GM20431 (cell line): ENCODE data around the gene RCVRN.

Source experiments
- in situ Hi-C: fragments of 300-500 bp; cut with MseI, MboI; formaldehyde crosslinking; loops from one replicate; pipeline ENCODE4 v1.15.0; 2020; ENCODE audit warnings: low sequenced_read_pairs; ENCODE audit not compliant: unreplicated experiment

Gene RCVRN

GRCh38 chr17:9900784-9901183 is 4.3 kb downstream of the RCVRN start:
- in situ Hi-C loops: loop anchor here (25.0 kb wide), 1 partner anchor 712 kb away; no protein-coding TSS in a partner anchor

GRCh38 chr17:9900044-9900594 is 5.0 kb downstream of the RCVRN start:
- in situ Hi-C loops: loop anchor here (25.0 kb wide), 1 partner anchor 712 kb away; no protein-coding TSS in a partner anchor

GRCh38 chr17:9899280-9900043 is 5.6 kb downstream of the RCVRN start:
- in situ Hi-C loops: loop anchor here (25.0 kb wide), 1 partner anchor 713 kb away; no protein-coding TSS in a partner anchor

- in situ Hi-C loops: no loop called here
These were observed 6.3 kb downstream of the RCVRN start for GRCh38 chr17:9898812-9899211.

GRCh38 chr17:9897372-9897968 is 7.6 kb downstream of the RCVRN start:
- in situ Hi-C loops: no loop called here

GRCh38 chr17:9895923-9896322 is 9.1 kb downstream of the RCVRN start:
- in situ Hi-C loops: no loop called here

GRCh38 chr17:9894231-9894630 is 10.8 kb downstream of the RCVRN start:
- in situ Hi-C loops: no loop called here

- in situ Hi-C loops: no loop called here
These were observed 11.6 kb downstream of the RCVRN start for GRCh38 chr17:9893411-9894012.

GRCh38 chr17:9890124-9890523 is 14.9 kb downstream of the RCVRN start:
- in situ Hi-C loops: no loop called here

- in situ Hi-C loops: no loop called here
These were observed 17.6 kb downstream of the RCVRN start for GRCh38 chr17:9887508-9887907.

GRCh38 chr17:9886141-9886930 is 18.7 kb downstream of the RCVRN start:
- in situ Hi-C loops: no loop called here

GRCh38 chr17:9883451-9883850 is 21.6 kb downstream of the RCVRN start:
- in situ Hi-C loops: no loop called here

- in situ Hi-C loops: no loop called here
These were observed 24.5 kb downstream of the RCVRN start for GRCh38 chr17:9880582-9880999.

- in situ Hi-C loops: no loop called here
These were observed 26.1 kb downstream of the RCVRN start for GRCh38 chr17:9878786-9879525.

- in situ Hi-C loops: no loop called here
These were observed 26.7 kb downstream of the RCVRN start for GRCh38 chr17:9878356-9878755.

- in situ Hi-C loops: no loop called here
These were observed 29.6 kb downstream of the RCVRN start for GRCh38 chr17:9875441-9875840.

- in situ Hi-C loops: no loop called here
These were observed 30.3 kb downstream of the RCVRN start for GRCh38 chr17:9874722-9875121.

- in situ Hi-C loops: no loop called here
These were observed 32.2 kb downstream of the RCVRN start for GRCh38 chr17:9872852-9873251.

- in situ Hi-C loops: no loop called here
These were observed 36.5 kb downstream of the RCVRN start for GRCh38 chr17:9868552-9868951.
